Kidney (tissue), 14 donors: ENCODE measurements around the gene SIRT1. TPM values are rescaled to one million over a fixed set of nuclear protein-coding genes. Genes with fewer than 3 reads are reported as not detected.
A peak's percentile ranks its signal among the peaks of the same experiment; 100 is the strongest.

Experiments
- DNase-seq, 5 donors: peaks; one replicate each; pipeline ENCODE4 v3.0.0-alpha.2; 2013 to 2020
- FAIRE-seq: peaks from 2 replicates; lab custom pipeline; 2012; peaks lifted over from hg19 to GRCh38; lab: Jason Lieb, UNC
- H3K27ac ChIP-seq, 2 donors: one replicate each; pipeline ENCODE4 v1.7.0; 2013; ENCODE audit warnings: low read depth in 2 of 2, low read length in 2 of 2, inconsistent platforms in 1 of 2
- H3K27me3 ChIP-seq: one replicate; pipeline ENCODE4 v1.7.1; 2013; ENCODE audit warnings: low read length, inconsistent platforms; ENCODE audit not compliant: control insufficient read depth, insufficient read depth
- H3K36me3 ChIP-seq, 3 donors: one replicate each; pipeline versions ENCODE4 v1.7.0 to v1.7.1; 2013; ENCODE audit warnings: low read length in 3 of 3, control low read depth in 1 of 3, inconsistent platforms in 1 of 3; ENCODE audit not compliant: insufficient read depth in 3 of 3, control insufficient read depth in 2 of 3
- H3K4me1 ChIP-seq, 3 donors: one replicate each; pipeline versions ENCODE4 v1.7.0 to v1.7.1; 2013; ENCODE audit warnings: low read length in 3 of 3, inconsistent platforms in 1 of 3, low read depth in 1 of 3; ENCODE audit not compliant: control insufficient read depth in 2 of 3, insufficient read depth in 2 of 3
- H3K4me3 ChIP-seq, 3 donors: one replicate each; pipeline versions ENCODE4 v1.7.0 to v1.8.1; 2013; ENCODE audit warnings: low read length in 3 of 3, control low read depth in 1 of 3, inconsistent platforms in 1 of 3
- H3K9ac ChIP-seq, 3 donors: one replicate each; pipeline versions ENCODE4 v1.7.0 to v1.7.1; 2013; ENCODE audit warnings: low read length in 3 of 3, control low read depth in 1 of 3, inconsistent platforms in 1 of 3
- H3K9me3 ChIP-seq, 3 donors: one replicate each; pipeline versions ENCODE4 v1.7.0 to v1.7.1; 2013; ENCODE audit warnings: low read length in 3 of 3, control low read depth in 1 of 3, inconsistent platforms in 1 of 3; ENCODE audit not compliant: control insufficient read depth in 2 of 3, insufficient read depth in 1 of 3
- intact Hi-C: fragments of 100-400 bp; cut with DNase I; formaldehyde crosslinking; loops from one replicate; pipeline ENCODE4 v1.11.1; 2022
- polyA plus RNA-seq: library from polyadenylated mRNA; stranded (reverse); fragments of 350-450 nt; fragmentation: Illumina TruSeq; extraction: RNeasy Lipid Tissue Mini Kit (QIAGEN cat#74804); gene quantifications from one replicate; pipeline ENCODE4 v1.2.3, GENCODE V29; 2014; ENCODE audit warnings: low read depth, low replicate concordance; ENCODE audit not compliant: insufficient read depth
- total RNA-seq: library from RNA; stranded (reverse); fragmentation: NEBNext Ultra II Directional; extraction: Animal tissue kit (Norgen Biotek cat#: 25700); gene quantifications from one replicate; pipeline ENCODE4 v1.2.1, GENCODE V29; 2021
- TF ChIP-seq, protein P1 (sequence below): IDR thresholded peaks from 3 replicates; pipeline ENCODE4 v1.5.1; 2012; ENCODE audit warnings: mild to moderate bottlenecking, moderate library complexity, borderline replicate concordance; ENCODE audit not compliant: insufficient read depth; ENCODE audit errors: extremely low read depth
- donor health status: control.
- donor health status: control.
- donor health status: control.
- donor health status: control.
- donor health status: control.
- donor health status: DM: yes; HTN: yes; CAD: no.
- donor health status: Normal renal cell carcinoma (clear cell type).

SIRT1 gene
- total and polyA plus RNA-seq, 2 donors from 2014 or later = 5.0 to 24.8 TPM

DNA sequence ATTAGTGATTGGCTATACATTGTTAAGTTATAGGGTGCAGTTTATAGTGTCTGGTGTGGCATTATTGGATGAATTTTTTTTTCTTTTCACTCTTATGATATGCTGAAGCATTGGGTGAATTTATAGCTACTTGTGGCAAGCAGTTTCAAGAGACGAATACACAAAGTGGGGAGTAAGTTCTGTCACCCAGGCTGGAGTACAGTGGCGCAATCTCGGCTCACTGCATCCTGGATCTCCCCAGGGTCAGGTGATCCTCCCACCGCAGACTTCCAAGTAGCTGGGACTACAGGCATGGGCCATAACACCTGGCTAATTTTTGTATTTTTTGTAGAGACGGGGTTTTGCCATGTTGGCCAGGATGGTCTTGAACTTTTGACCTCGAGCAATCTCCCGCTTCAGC is 6.3 kb upstream of the SIRT1 start:
- DNase-seq (no peak), FAIRE-seq (no peak)
- TF ChIP-seq, protein P1, sequence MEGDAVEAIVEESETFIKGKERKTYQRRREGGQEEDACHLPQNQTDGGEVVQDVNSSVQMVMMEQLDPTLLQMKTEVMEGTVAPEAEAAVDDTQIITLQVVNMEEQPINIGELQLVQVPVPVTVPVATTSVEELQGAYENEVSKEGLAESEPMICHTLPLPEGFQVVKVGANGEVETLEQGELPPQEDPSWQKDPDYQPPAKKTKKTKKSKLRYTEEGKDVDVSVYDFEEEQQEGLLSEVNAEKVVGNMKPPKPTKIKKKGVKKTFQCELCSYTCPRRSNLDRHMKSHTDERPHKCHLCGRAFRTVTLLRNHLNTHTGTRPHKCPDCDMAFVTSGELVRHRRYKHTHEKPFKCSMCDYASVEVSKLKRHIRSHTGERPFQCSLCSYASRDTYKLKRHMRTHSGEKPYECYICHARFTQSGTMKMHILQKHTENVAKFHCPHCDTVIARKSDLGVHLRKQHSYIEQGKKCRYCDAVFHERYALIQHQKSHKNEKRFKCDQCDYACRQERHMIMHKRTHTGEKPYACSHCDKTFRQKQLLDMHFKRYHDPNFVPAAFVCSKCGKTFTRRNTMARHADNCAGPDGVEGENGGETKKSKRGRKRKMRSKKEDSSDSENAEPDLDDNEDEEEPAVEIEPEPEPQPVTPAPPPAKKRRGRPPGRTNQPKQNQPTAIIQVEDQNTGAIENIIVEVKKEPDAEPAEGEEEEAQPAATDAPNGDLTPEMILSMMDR = no peak
- Histone ChIP-seq H3K9ac (no peak overlapping the region), H3K27ac (no peak overlapping the region), H3K27me3 (no peaks in the 10 kb centered on the region), H3K4me1 (no peaks in the 10 kb centered on the region), H3K36me3 (no peaks in the 10 kb centered on the region), H3K9me3 (no peaks in the 10 kb centered on the region), H3K4me3 (no peak overlapping the region)
- intact Hi-C loops = no loop called here

DNA sequence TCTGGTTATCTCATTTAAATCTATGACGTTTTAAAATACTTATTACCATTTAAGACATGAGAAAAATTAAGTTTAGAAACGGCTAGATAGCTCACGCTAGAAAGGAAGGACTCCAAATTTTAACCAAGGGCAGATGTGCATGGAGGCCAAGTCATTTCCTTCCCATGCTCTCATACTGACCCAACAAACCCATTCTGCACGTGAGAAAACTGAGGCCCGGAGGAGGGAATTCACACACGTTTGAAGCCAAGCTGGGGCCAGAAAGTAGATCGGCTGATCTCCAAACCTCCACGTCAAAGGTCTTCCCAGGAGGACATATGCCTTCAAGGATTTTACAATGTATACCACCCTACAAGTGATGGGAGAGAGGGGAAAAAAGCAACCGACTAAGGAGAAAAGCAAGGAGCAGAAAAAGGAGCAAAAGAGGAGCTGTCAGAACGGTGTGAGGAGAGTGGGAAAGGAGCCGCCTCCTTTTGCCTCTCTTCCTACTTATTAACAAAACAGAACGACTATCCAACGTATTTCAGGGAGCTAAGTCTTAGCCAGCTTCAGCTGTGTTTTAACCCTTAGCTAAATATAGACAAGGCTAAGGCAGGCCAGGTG is 645 bp upstream of the SIRT1 start:
- no peak for FAIRE-seq
- intact Hi-C loops = no loop called here

GRCh38 chr10:67884842-67885670 is 600 bp downstream of the SIRT1 start:
- Histone ChIP-seq H3K9ac (peak overlapping the region; percentile 30 to 72 (median 58)), H3K36me3 (peaks cover 0 to 29% (median 19%) of the 10 kb centered on the region in 3 donors), H3K27me3 (no peaks in the 10 kb centered on the region), H3K4me1 (peaks cover 0 to 4% (median 2%) of the 10 kb centered on the region in 3 donors), H3K4me3 (peak overlapping the region; percentile 75 to 88 (median 83)), H3K9me3 (no peaks in the 10 kb centered on the region), H3K27ac (peak overlapping the region; percentile 90 to 91)
- intact Hi-C loops = no loop called here
- TF ChIP-seq, protein P1 = peak; percentile 4
- no peak for FAIRE-seq
- DNase-seq = peak; percentile 84 to 96 (median 90)

More for the DNA sequence above, 645 bp upstream of the SIRT1 start:
- peak overlapping the region; percentile 81 to 88 (median 86) for H3K4me3 ChIP-seq
- H3K36me3 ChIP-seq = peaks cover 0 to 16% (median 11%) of the 10 kb centered on the region in 3 donors
- H3K9ac ChIP-seq = peak overlapping the region; percentile 45 to 78 (median 75)
- H3K4me1 ChIP-seq = peaks cover 0 to 2% (median 0%) of the 10 kb centered on the region in 3 donors
- DNase-seq = peak in 1 of 5 donors; percentile 56
- no peaks in the 10 kb centered on the region for H3K27me3 ChIP-seq
- TF ChIP-seq, protein P1 = no peak
- H3K9me3 ChIP-seq = no peaks in the 10 kb centered on the region
- peak overlapping the region; percentile 90 to 91 for H3K27ac ChIP-seq
